Measurements from ENCODE around the gene RTTN. TPM values are rescaled to one million over a fixed set of nuclear protein-coding genes. Genes with fewer than 3 reads are reported as not detected.

Gene RTTN
- total RNA-seq, 2 experiments from 2014 or later: 27.0 to 27.2 TPM

- Mint-ChIP-seq H3K9me3 (peaks cover 7% of the 10 kb centered on the region), H3K4me1 (ENCODE audit: low read depth) (no peaks in the 10 kb centered on the region), H3K27ac (no peak overlapping the region), H3K36me3 (ENCODE audit: low read depth) (peaks cover 48% of the 10 kb centered on the region), H3K27me3 (no peaks in the 10 kb centered on the region), H3K4me3 (no peak overlapping the region)
- intact Hi-C loops (cut with micrococcal nuclease): no loop called here
- no peak for ATAC-seq
- no peak for DNase-seq
- TF ChIP-seq CTCF (IDR thresholded peaks at IDR 0.05): no peak
- POLR2A ChIA-PET: no interaction called here
- CTCF ChIA-PET: no interaction called here
These were observed 199.9 kb downstream of the RTTN start for GRCh38 chr18:70005580-70005979.

DNA sequence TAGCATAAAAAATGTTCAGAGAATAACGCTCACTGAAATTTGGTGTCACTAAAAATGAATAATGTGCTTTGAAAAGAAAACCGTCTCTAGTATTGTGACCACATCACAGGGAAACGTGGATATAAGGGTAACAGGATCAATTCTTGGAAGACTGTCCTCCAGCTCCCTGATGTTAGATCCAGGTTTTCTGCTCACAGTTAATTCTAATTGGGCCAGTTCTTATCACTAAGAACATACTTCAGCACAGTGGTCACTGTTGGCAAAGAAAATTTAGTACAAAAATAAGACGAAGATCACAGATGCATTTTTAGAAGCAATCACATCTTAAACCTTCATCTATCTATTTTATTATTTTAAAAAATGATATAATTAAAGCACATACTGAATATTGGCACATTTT lies 200.8 kb downstream of the RTTN start:
- H3K4me3 Mint-ChIP-seq: no peak overlapping the region
- ChIA-PET POLR2A (interaction anchor here (1.2 kb wide), 1 partner anchor 423 kb away, joined by 3 read pairs; no protein-coding TSS in a partner anchor), CTCF (no interaction called here)
- DNase-seq: no peak
- H3K4me1 Mint-ChIP-seq (ENCODE audit: low read depth): no peaks in the 10 kb centered on the region
- H3K36me3 Mint-ChIP-seq (ENCODE audit: low read depth): peaks cover 39% of the 10 kb centered on the region
- no peak for TF ChIP-seq CTCF (IDR thresholded peaks at IDR 0.05)
- no peaks in the 10 kb centered on the region for H3K27me3 Mint-ChIP-seq
- no peak overlapping the region for H3K27ac Mint-ChIP-seq
- ATAC-seq: no peak
- peaks cover 3% of the 10 kb centered on the region for H3K9me3 Mint-ChIP-seq
- intact Hi-C loops (cut with micrococcal nuclease): no loop called here

DNA sequence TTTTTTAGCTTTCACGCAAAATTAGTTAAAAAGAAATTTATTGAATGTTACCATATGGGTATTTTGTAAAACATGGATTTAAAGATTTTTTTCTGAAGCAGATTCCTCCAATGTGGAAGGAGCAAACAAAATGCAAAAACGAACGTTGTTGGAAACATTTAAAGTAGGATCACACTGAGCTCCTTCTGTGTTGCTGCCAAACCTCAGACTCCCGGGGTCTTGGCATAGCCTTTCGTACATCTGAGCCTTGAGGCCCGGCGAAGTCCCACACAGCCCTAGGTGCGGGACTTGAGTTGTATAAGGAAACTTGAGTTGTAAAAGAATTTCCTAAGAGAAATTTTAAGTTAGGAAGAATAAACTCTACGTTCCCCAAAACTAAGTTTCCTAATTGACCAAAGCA lies 205.8 kb downstream of the RTTN start:
- intact Hi-C loops (cut with micrococcal nuclease): no loop called here
- CTCF ChIA-PET: interaction anchor here (1.2 kb wide), 1 partner anchor 41 kb away, joined by 3 read pairs; no protein-coding TSS in a partner anchor
- Mint-ChIP-seq H3K9me3 (no peaks in the 10 kb centered on the region), H3K4me3 (no peak overlapping the region), H3K27ac (no peak overlapping the region), H3K27me3 (no peaks in the 10 kb centered on the region), H3K4me1 (ENCODE audit: low read depth) (peaks cover 12% of the 10 kb centered on the region), H3K36me3 (ENCODE audit: low read depth) (peaks cover 40% of the 10 kb centered on the region)
- no peak for ATAC-seq
- DNase-seq: no peak
- POLR2A ChIA-PET: interaction anchor here (0.6 to 0.7 kb wide), 2 partner anchors 18 to 64 kb away, joined by 3 to 4 read pairs; no protein-coding TSS in a partner anchor
- no peak for TF ChIP-seq CTCF (IDR thresholded peaks at IDR 0.05)

GRCh38 chr18:69998523-69998987 lies 206.9 kb downstream of the RTTN start:
- no peak overlapping the region for H3K27ac Mint-ChIP-seq
- no peaks in the 10 kb centered on the region for H3K9me3 Mint-ChIP-seq
- DNase-seq (no peak), ATAC-seq (no peak)
- peaks cover 16% of the 10 kb centered on the region for H3K4me1 Mint-ChIP-seq (ENCODE audit: low read depth)
- intact Hi-C loops (cut with micrococcal nuclease): no loop called here
- H3K4me3 Mint-ChIP-seq: no peak overlapping the region
- no peak for TF ChIP-seq CTCF (IDR thresholded peaks at IDR 0.05)
- CTCF ChIA-PET: interaction anchor here (1.2 kb wide), 1 partner anchor 40 kb away, joined by 3 read pairs; no protein-coding TSS in a partner anchor
- POLR2A ChIA-PET: interaction anchor here (0.8 kb wide), 1 partner anchor 17 kb away, joined by 5 read pairs; no protein-coding TSS in a partner anchor
- H3K27me3 Mint-ChIP-seq: no peaks in the 10 kb centered on the region
- H3K36me3 Mint-ChIP-seq (ENCODE audit: low read depth): peaks cover 36% of the 10 kb centered on the region

DNA sequence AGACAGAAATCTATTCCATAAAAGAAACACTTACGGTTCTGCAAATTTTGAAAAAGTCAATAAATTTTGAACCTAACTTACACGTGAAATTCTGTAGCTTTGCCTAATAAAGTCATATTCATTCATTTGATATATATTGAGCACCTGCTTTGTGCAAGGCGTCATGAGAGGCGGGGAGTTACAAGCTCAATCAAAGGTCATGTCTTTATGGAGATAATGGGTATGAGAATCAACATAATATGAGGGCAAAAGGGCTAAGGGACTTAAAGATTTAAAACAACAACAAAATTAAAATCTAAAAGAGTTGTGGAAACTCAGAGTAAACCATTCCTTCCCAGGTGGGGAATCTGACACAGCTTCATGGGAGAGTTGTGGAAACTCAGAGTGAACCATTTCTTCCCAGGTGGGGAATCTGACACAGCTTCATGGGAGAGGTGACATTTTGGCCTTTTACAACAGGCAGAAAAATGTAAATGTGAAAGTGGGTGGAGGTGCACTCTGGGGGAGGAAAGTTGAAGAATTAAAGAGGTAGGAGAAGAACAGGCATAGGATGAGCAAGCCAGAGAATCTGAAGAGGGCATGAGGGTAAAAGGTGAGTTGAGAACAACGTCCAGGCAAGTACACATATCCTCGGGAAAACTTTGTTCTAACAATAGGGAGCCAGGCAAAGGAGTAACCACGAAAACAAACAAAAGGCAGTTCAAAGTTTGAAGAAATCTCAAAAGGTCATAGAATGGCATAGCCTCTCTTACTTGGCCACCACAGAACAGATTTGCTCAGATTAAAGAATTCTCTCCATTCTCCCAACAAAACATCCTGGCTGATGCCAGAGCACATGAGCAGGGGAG lies 208.3 kb downstream of the RTTN start:
- POLR2A ChIA-PET: no interaction called here
- DNase-seq (no peak), ATAC-seq (no peak)
- no peak for TF ChIP-seq CTCF (IDR thresholded peaks at IDR 0.05)
- Mint-ChIP-seq H3K27me3 (no peaks in the 10 kb centered on the region), H3K36me3 (ENCODE audit: low read depth) (peaks cover 43% of the 10 kb centered on the region), H3K4me1 (ENCODE audit: low read depth) (peaks cover 16% of the 10 kb centered on the region), H3K4me3 (no peak overlapping the region), H3K9me3 (peaks cover 3% of the 10 kb centered on the region), H3K27ac (no peak overlapping the region)
- CTCF ChIA-PET: no interaction called here
- intact Hi-C loops (cut with micrococcal nuclease): no loop called here

Measured in activated CD8-positive, alpha-beta T cell treated with anti-CD3 and anti-CD28 coated beads for 36 hours (primary cell).